HG03354 (cell line): ENCODE measurements around the gene ZNF710.
"Not testable (repeated sequence)": the region's sequence is repeated elsewhere in the genome, so short reads cannot be mapped to it uniquely, and the experiment has no call there.

ENCODE experiments used
- ATAC-seq: cut with Tn5 transposase; IDR thresholded peaks from one replicate; pipeline ENCODE4 v1.9.1; 2021; ENCODE audit warnings: mild to moderate bottlenecking; ENCODE audit not compliant: unreplicated experiment, poor library complexity, severe bottlenecking

Gene ZNF710

DNA sequence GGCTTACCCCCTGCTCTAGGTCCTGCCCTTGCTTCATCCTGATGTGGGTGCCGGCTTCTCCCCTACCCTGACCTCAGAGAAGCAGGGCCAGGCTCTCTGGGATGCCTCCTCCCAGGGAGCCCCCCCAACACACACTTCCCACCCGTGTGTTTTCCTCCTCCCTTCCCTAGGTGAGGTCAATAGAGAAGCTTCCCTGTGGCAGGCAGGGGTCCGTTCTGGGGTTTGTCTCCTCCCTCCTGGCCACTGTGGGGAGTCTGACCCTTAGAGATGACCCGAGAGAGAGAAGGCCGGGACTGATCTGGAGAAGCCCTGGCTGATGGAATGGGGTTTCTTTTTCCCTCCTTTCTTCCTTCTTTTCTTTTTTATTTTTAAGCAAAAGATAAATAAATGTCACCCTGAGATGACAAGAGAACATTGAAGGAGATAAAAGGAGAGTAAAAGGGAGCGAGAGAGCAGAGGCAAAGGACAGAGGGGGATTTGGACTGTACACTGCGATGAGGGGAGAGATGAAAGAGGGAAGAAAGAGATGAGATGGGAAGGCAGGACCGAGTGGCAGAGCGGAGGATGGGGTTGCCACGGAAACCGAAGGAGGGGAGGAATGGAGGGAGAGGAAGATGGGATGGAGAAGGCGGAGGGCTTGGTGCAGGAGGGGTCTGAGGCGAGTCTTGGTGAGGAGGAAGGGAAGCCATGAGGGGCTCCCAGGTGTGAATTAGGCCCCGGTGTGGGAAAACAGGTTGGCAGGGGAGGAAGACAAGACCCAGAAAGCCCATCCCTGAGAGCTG is 52.8 kb downstream of the ZNF710 start:
- no peak for ATAC-seq

- ATAC-seq = no peak
Observed at GRCh38 chr15:90054618-90055097, 53.5 kb downstream of the ZNF710 start.

GRCh38 chr15:90055182-90055581 is 54.1 kb downstream of the ZNF710 start:
- ATAC-seq = no peak

GRCh38 chr15:90056529-90056928 is 55.4 kb downstream of the ZNF710 start:
- no peak for ATAC-seq

DNA sequence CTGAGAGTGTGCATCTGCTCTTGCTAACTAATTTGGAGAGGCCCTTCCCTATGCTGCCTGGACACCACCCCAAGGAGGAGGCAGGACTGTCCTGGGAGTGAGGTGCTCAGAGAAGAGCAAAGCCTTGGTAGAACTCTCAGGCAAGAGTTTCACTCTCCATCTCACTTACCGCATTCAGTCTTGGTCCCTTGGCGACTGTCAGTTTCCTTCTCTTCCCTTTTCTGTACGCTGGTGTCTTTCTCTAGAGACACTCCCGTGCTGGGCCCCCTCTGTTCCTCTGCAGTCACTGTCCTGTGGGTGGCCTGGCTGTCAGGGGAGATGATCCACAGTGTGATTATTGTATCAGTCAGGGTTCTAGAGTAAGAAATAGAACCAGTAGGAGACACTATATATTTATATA is 57.2 kb downstream of the ZNF710 start:
- peak; percentile 41 for ATAC-seq

- ATAC-seq = no peak
Observed at GRCh38 chr15:90058775-90059174, 57.7 kb downstream of the ZNF710 start.

- peak; percentile 91 for ATAC-seq
Observed at GRCh38 chr15:90059208-90059985, 58.3 kb downstream of the ZNF710 start.

GRCh38 chr15:90060797-90061196 is 59.7 kb downstream of the ZNF710 start:
- ATAC-seq = no peak

GRCh38 chr15:90062023-90062442 is 60.9 kb downstream of the ZNF710 start:
- ATAC-seq = no peak

- ATAC-seq = no peak
Observed at GRCh38 chr15:90062462-90062932, 61.4 kb downstream of the ZNF710 start.

GRCh38 chr15:90062973-90063769 is 62.0 kb downstream of the ZNF710 start:
- no peak for ATAC-seq

GRCh38 chr15:90063770-90064247 is 62.7 kb downstream of the ZNF710 start:
- ATAC-seq = no peak

- no peak for ATAC-seq
Observed at GRCh38 chr15:90064911-90065681, 64.0 kb downstream of the ZNF710 start.

GRCh38 chr15:90065682-90066049 is 64.5 kb downstream of the ZNF710 start:
- ATAC-seq = no peak

GRCh38 chr15:90067181-90067952 is 66.2 kb downstream of the ZNF710 start:
- ATAC-seq = no peak

DNA sequence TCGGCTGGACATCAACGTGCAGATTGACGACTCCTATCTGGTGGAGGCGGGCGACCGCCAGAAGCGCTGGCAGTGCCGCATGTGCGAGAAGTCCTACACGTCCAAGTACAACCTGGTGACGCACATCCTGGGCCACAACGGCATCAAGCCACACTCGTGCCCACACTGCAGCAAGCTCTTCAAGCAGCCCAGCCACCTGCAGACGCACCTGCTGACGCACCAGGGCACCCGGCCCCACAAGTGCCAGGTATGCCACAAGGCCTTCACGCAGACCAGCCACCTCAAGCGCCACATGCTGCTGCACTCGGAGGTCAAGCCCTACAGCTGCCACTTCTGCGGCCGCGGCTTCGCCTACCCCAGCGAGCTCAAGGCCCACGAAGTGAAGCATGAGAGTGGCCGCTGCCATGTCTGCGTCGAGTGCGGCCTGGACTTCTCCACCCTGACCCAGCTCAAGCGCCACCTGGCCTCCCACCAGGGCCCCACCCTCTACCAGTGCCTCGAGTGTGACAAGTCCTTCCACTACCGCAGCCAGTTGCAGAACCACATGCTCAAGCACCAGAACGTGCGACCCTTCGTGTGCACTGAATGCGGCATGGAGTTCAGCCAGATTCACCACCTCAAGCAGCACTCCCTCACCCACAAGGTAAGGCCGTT is 67.0 kb downstream of the ZNF710 start:
- ATAC-seq = no peak

- ATAC-seq = not testable (repeated sequence)
Observed at GRCh38 chr15:90070623-90071022, 69.5 kb downstream of the ZNF710 start.

- peak; percentile 70 for ATAC-seq
Observed at GRCh38 chr15:90071220-90071807, 70.2 kb downstream of the ZNF710 start.
